GM18511 (cell line): ENCODE results near the gene PRTN3.
"Not testable (repeated sequence)": the region's sequence is repeated elsewhere in the genome, so short reads cannot be mapped to it uniquely, and the experiment has no call there.

Experiments used
- ATAC-seq: cut with Tn5 transposase; IDR thresholded peaks from one replicate; pipeline ENCODE4 v1.9.1; 2021; ENCODE audit warnings: mild to moderate bottlenecking, moderate library complexity; ENCODE audit not compliant: unreplicated experiment

PRTN3 gene

GRCh38 chr19:814152-815078 is 26.4 kb upstream of the PRTN3 start:
- no peak for ATAC-seq

- ATAC-seq: no peak
These were observed 25.6 kb upstream of the PRTN3 start for GRCh38 chr19:815079-815774.

- ATAC-seq: no peak
These were observed 24.9 kb upstream of the PRTN3 start for GRCh38 chr19:815775-816499.

- no peak for ATAC-seq
These were observed 24.3 kb upstream of the PRTN3 start for GRCh38 chr19:816500-816857.

GRCh38 chr19:820212-820611 is 20.6 kb upstream of the PRTN3 start:
- not testable (repeated sequence) for ATAC-seq

- ATAC-seq: no peak
These were observed 19.5 kb upstream of the PRTN3 start for GRCh38 chr19:821231-821824.

GRCh38 chr19:821825-822503 is 18.8 kb upstream of the PRTN3 start, which contains the start of gene PLPPR3:
Gene PLPPR3, minus strand, starts transcription at chr19:821955. Its CDS starts 396 bp downstream, at chr19:821559.
- ATAC-seq: no peak

- ATAC-seq: no peak
These were observed 17.2 kb upstream of the PRTN3 start for GRCh38 chr19:823565-824121.

GRCh38 chr19:824885-825284 is 15.9 kb upstream of the PRTN3 start:
- ATAC-seq: no peak

- no peak for ATAC-seq
These were observed 14.7 kb upstream of the PRTN3 start for GRCh38 chr19:825897-826644.

- no peak for ATAC-seq
These were observed 13.5 kb upstream of the PRTN3 start for GRCh38 chr19:827314-827709.

- no peak for ATAC-seq
These were observed 13.0 kb upstream of the PRTN3 start, which contains the start of gene AZU1 for GRCh38 chr19:827710-828321. Gene AZU1, plus strand, starts transcription at chr19:827837. Its CDS starts 10 bp downstream, at chr19:827847.

GRCh38 chr19:829129-829758 is 11.6 kb upstream of the PRTN3 start:
- no peak for ATAC-seq

GRCh38 chr19:831407-832369 is 9.1 kb upstream of the PRTN3 start:
- no peak for ATAC-seq

- no peak for ATAC-seq
These were observed 6.6 kb upstream of the PRTN3 start for GRCh38 chr19:834216-834615.

- ATAC-seq: no peak
These were observed 5.5 kb upstream of the PRTN3 start for GRCh38 chr19:835210-835810.

- ATAC-seq: not testable (repeated sequence)
These were observed 2.0 kb downstream of the PRTN3 start for GRCh38 chr19:842802-843179.
